Activated CD4-positive, alpha-beta T cell treated with anti-CD3 and anti-CD28 coated beads for 4 hours (primary cell): ENCODE results near the gene SORD.

ENCODE experiments used
- DNase-seq, 2 donors: peaks; one replicate each; pipeline ENCODE4 v3.0.0-alpha.2; 2020

Gene SORD

DNA sequence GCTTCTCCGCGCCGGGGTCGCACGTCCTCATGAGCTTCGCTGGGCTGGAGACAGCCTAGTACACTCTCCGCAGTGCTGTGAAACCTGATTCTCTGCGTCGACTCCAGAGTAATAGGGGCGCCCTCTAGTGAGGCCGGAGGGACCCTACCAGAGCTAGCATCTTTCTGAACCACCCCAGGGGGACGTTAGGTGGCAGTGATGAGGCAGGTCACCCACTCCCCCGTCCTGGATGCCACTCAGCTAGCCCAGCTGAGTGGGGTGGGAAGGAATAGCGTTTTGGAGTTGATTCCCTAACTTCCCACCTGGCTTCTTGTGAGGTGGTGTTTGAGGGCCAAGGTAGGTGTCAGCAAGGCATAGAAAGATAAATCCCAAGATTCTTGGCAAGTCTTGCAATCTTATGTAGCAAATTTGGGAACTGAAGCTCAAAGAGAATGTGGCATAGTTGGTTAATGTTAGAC is 95.2 kb downstream of the SORD start:
- DNase-seq: peak; percentile 79 to 83

DNA sequence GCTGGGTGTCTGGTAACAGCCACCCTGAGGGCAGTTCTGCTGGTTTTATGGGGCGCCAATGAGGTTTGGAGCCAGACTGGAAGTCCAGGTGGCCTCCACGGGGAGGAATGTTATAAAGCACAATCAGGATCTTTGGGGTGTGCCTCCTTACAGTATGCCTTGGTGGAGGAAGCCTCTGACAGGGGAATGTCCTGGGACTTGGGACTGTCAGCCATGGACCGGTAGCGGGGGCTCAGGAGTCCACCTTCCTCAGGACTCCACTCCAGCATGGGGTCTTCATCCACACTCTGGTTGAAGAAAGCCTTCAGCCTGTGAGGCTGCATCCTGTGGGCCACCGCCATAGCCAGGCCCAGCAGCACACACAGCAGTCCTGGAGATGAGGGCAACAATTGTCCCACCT is 96.0 kb downstream of the SORD start:
- no peak for DNase-seq

DNA sequence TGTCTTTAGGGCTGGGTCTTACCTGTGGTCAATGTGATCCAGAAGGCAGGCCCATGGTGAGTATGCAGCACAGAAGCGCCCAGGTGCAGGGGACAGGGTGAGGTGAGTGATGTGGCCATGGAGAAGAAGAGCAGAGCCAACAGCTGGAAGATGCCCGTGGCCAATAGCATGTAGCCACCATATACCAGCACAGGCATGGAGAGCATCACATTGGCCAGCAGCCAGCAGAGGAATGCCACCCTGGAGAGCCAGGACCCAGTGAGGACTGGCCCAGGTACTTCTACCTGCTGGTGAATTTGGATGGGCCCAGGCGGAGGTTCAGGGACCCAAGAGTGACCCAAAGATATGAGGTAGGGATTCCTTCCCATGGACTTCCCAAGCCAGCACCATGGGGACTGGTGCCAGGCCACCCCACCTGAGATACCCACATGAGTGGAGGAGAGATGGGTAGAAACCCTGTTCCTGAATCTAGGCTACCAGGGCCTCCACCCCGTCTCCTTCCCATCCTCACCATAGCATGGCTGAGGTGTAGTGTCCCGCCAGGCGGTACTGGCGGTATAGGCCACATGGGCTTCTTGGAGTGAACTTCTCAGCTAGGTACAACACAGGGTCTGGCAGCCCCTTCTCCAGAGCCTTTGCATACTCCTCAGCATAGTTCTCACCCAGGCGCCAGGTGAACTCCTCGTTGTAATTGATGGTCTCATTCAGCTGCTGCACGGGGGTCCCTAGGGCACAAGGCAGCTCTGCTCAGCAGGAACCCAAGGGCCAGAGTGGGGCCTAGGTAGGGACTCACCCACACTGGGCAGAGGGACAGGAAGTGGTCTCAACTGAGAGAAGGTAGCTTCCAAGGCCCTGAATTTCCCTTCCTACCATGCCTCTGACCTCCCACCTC is 97.3 kb downstream of the SORD start:
- DNase-seq: no peak

DNA sequence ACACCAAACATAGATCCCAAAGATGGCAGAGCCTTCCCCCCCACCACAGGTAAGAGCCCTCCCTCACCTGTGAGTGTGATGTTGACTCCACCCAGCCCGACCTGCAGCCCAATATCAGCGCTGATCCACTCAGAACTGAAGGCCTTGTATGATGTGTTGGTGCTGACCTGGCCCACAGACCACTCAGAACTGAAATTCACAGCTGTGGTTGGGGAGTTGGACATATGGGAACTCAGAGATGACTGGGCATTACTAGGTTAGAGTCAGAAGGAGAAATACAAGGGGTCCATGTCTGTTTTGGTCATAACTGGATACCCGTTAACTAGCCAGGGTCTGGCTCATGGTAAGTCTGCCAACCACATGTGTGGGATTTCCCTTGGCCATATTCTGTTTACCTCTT is 98.0 kb downstream of the SORD start:
- DNase-seq: no peak

DNA sequence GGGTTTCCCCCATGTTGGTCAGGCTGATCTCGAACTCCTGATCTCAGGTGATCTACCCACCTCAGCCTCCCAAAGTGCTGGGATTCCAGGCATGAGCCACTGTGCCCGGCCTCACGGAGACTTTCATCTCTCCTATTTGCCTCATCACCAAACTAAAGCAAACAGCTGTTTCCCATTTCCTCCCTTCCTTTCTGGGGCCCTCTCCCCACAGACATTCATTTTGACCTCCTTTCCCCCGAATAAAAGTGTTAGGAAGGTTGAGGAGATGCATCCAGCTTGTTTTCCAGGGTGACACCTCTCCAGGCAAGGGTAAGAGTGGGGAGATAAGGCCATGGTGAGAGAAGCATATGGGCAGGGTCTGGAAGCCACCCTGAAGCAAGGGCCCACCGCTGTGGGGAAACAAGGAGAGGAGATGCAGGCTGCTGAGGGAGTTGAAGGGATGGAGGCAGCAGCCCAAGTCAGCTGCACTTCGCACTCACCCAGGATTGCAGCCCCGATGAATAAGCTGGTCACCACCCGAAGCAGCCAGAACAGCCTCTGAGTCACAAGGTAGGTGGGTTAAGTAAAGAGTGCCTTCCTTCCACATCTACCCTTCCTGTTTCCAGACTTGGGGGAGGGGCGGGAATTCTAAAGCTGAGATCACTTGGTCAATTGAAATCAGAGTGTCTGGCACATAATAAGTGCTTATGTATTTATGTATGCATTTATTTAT is 98.9 kb downstream of the SORD start:
- no peak for DNase-seq

DNA sequence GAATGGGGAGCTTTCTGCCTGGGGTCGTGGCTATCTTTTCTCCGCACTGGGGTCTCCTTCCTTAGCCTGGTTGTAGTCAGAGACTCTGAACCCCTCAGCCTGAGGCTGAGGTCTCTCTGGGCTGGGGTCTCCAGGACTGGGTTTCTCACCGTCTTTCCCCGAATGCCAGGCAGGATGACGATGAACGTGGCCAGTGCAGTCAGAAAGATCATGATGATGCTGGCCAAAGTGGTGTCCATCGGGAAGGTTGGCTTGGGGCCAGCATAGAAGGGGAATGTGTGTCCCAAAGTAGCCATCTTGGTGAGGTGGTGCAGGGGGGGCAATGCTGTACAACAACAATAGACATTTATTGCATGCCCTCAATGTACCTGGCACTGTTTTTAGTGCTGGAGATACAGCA is 99.7 kb downstream of the SORD start:
- no peak for DNase-seq

DNA sequence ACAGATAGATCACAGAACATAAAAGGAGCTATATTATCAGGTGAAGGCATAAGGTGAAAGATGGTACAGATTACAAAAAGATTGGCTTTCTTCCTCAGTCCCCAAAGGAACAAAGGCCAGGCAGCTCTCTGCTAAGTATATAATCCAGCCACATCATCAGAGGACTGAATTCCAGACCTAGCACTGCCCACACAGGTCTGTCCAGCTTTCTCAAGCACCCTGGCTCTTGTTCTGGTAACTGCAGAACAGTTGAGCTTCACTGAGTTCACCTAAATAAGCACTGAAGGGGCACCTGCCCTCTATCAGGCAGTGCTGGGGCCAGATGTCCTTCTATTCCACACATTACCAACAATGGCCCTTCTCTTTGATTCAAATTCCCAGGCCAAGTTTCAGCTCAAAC is 100.4 kb downstream of the SORD start:
- DNase-seq: no peak

DNA sequence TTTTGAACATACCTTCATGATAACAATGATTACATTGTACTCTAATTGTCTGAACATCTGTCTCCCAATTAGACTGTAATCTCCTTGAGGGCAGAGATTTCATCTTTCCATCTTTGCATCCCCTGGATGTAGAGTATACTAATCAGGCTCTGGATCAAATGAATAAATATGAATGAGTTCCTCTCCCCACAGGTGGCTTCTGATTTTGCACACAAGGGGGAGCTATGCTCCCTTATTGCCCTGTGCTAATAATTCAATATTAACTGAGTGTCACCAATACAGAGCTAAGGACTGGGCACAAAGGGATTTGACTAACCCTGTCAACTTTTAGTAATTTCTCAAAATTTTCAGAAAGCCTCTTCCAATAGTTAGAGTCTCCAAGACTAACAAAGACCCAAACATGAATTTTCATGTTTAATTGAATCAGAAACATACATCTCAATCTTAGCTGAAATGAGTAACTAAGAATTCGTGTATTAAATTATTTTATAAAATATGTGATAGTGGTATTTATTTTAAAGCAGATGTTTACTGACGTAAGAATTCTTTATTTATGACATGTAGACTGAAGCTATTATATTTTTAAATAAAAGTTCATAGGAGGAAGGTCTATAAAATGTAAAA is 103.7 kb downstream of the SORD start:
- DNase-seq: peak in 1 of 2 donors; percentile 59
